Spleen (tissue), 7 donors: ENCODE results near the gene NME2.

ENCODE experiments used
- CTCF ChIP-seq, 11 experiments: fragments of 200-600 bp in 7 of 11; fragments of 450-650 bp in 4 of 11; sonication (generic) in 4 of 11; IDR thresholded peaks in 8 of 11; conservative IDR thresholded peaks in 3 of 11; 1 replicate in 7 of 11; 2 replicates in 4 of 11; pipeline versions ENCODE4 v1.4.0 to v1.8.0; 2016 to 2021; ENCODE audit warnings: antibody characterized with exemption in 11 of 11, inconsistent platforms in 4 of 11, mild to moderate bottlenecking in 1 of 11
- POLR2A ChIP-seq, 3 donors: fragments of 450-650 bp; IDR thresholded peaks; one replicate each; pipeline ENCODE4 v1.5.1; 2017; ENCODE audit warnings: antibody characterized with exemption in 3 of 3, mild to moderate bottlenecking in 1 of 3
- POLR2AphosphoS5 ChIP-seq, 3 donors: sonication (generic); formaldehyde crosslinking; IDR thresholded peaks; one replicate each; pipeline ENCODE4 v1.5.1; 2017; ENCODE audit warnings: antibody characterized with exemption in 3 of 3
- donor health status: DM: no; HTN: no; CAD: no; lungs with moderate emphysema.
- donor health status: DM: no; HTN: no; CAD: no.
- donor health status: DM: no; HTN: no; CAD: no.

GRCh38 chr17:51165680-51166197, 472 bp upstream of the NME2 start:
- TF ChIP-seq POLR2A (IDR thresholded peaks at IDR 0.05) (no peak), POLR2AphosphoS5 (IDR thresholded peaks at IDR 0.05) (no peak), CTCF (IDR thresholded peaks at IDR 0.05 in 8 of 11, conservative IDR thresholded peaks at IDR 0.05 in 3 of 11) (no peak)
